Aorta (tissue), 5 donors: ENCODE data around the gene NEMP2. TPM values are rescaled to one million over a fixed set of nuclear protein-coding genes. Genes with fewer than 3 reads are reported as not detected.
"Not testable (repeated sequence)": the region's sequence is repeated elsewhere in the genome, so short reads cannot be mapped to it uniquely, and the experiment has no call there.

ENCODE experiments used
- ATAC-seq: fragments of 200-7000 bp; cut with Tn5 transposase; one replicate; pipeline ENCODE4 v1.9.1; 2022; ENCODE audit warnings: moderate library complexity; ENCODE audit not compliant: low FRiP score
- DNase-seq, 2 donors: peaks; one replicate each; pipeline ENCODE4 v3.0.0-alpha.2; 2020
- H3K27ac ChIP-seq, 2 donors: one replicate each; pipeline ENCODE4 v1.5.1; 2013; ENCODE audit warnings: low read length in 2 of 2, mild to moderate bottlenecking in 2 of 2, moderate library complexity in 2 of 2, control low read depth in 1 of 2, inconsistent platforms in 1 of 2, low read depth in 1 of 2
- H3K27me3 ChIP-seq, 2 donors: one replicate each; pipeline ENCODE4 v1.6.1; 2013; ENCODE audit warnings: control low read depth in 1 of 2, low read length in 1 of 2, mild to moderate bottlenecking in 1 of 2, moderate library complexity in 1 of 2; ENCODE audit not compliant: insufficient read depth in 2 of 2, control insufficient read depth in 1 of 2
- H3K36me3 ChIP-seq, 2 donors: one replicate each; pipeline ENCODE4 v1.6.1; 2013; ENCODE audit warnings: control low read depth in 1 of 2, low read length in 1 of 2, mild to moderate bottlenecking in 1 of 2; ENCODE audit not compliant: insufficient read depth in 2 of 2, control insufficient read depth in 1 of 2
- H3K4me1 ChIP-seq, 2 donors: one replicate each; pipeline ENCODE4 v1.6.1; 2013; ENCODE audit warnings: low read length in 2 of 2, control low read depth in 1 of 2, mild to moderate bottlenecking in 1 of 2, moderate library complexity in 1 of 2; ENCODE audit not compliant: insufficient read depth in 2 of 2, control insufficient read depth in 1 of 2
- H3K4me3 ChIP-seq, 2 donors: one replicate each; pipeline ENCODE4 v1.5.1; 2013; ENCODE audit warnings: low read length in 2 of 2, control low read depth in 1 of 2, mild to moderate bottlenecking in 1 of 2
- H3K9me3 ChIP-seq: one replicate; pipeline ENCODE4 v1.6.1; 2013; ENCODE audit warnings: mild to moderate bottlenecking, low read length; ENCODE audit not compliant: control insufficient read depth
- WGBS, 2 donors: extraction: QIAGEN DNeasy Blood & Tissue Kit; methylation state at CpG; one replicate each; pipeline ENCODE4 v1.1.7; 2013; 5-methylcytosine and 5-hydroxymethylcytosine counted together
- intact Hi-C, 2 donors: fragments of 100-400 bp; cut with DNase I; formaldehyde crosslinking; loops; one replicate each; pipeline versions ENCODE4 v1.14.2 to v1.15.0; 2022
- polyA plus RNA-seq, 2 donors: library from polyadenylated mRNA; stranded (reverse); fragments of 200-250 nt; gene quantifications; one replicate each; pipeline ENCODE4 v1.2.3, GENCODE V29; 2013
- total RNA-seq, 2 donors: library from RNA; stranded (reverse); fragmentation: NEBNext Ultra II Directional; extraction: Animal tissue kit (Norgen Biotek cat#: 25700); gene quantifications; one replicate each; pipeline ENCODE4 v1.2.1, GENCODE V29; 2021
- donor health status: healthy with polysubstance abuse.
- donor health status: Bipolar disorder and iron deficiency.
- donor health status: DM: no; HTN: no; CAD: no.
- donor health status: DM: no; HTN: no; CAD: no.
- donor health status: DM: yes; HTN: yes; CAD: no.

NEMP2 gene
- total and polyA plus RNA-seq, 4 donors: 0.88 to 8.6 (median 5.5) TPM

DNA sequence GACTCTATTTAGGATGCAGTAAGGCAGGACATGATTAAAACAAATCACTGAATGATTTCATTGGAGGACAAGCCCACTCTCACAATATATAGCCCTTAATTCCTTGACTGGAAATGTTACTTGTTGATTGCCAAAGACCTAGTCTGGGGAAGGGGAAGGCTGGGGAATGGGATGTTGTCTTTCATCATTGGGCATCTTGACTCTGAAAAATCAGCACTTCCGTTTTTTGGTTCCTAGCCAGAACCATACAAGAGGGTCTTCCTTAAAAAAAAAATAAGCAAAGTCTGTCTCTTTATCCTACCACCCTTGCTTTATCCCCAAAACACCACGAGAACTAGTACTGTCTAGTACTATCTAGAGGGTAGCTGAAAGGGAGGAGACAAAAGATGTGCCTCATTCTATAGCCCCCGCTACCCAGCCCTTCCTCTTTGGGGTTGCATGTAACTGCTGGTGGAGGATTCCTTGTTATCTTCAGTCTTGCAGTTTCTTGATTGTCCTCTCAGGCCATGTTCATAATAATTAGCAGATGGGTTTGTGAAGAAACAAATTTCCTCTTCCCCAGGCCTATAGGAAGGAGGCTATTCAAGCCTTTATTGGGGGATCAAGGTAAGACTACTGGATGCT is 55.8 kb downstream of the NEMP2 start:
- H3K27ac ChIP-seq: no peak overlapping the region
- H3K4me1 ChIP-seq: no peaks in the 10 kb centered on the region
- intact Hi-C loops: no loop called here
- H3K9me3 ChIP-seq: no peaks in the 10 kb centered on the region
- no peak overlapping the region for H3K4me3 ChIP-seq
- no peak for ATAC-seq
- no peaks in the 10 kb centered on the region for H3K27me3 ChIP-seq
- DNase-seq: no peak
- 75 to 82% methylated on average over 3 of the region's 3 CpGs for WGBS, 2 donors
- H3K36me3 ChIP-seq: peaks cover 0 to 2% of the 10 kb centered on the region in 2 donors

DNA sequence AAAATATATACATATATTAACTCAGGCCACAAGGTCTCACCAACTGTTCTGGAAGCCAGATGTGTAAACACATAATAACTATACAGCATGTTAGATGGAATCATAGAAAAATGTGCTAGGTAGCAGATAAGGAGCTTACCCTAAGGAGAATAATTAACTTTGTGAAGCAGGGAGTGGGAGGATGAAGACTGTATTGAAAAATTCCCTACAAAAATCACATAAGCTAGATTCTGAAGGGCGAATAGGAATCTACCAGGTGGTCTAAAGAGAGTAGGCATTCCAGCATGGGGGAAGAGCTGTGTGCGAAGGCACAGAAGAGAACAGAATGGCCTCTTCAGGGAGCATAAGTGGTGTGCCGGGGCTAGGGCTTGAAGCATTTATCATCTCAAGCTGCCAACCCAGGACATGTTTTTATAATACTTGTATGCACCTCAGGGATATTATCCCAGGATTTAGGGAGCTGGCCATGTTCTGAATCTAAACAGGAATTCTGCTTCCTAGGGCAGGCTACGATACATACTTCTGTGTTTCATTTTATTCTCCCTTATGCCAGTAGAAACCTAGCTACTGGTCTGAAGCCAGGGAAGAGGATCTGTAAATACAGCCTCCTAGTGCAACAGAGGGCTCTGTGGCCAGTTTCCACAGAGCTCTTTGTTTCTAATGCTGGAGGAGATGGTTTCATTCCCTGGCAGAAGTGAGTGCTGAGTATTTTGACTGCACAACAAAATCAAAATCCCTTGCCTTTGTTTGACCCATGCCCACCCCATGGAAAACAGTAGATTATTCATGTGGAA is 56.7 kb downstream of the NEMP2 start:
- DNase-seq (no peak), ATAC-seq (no peak)
- Histone ChIP-seq H3K4me3 (no peak overlapping the region), H3K27ac (no peak overlapping the region), H3K4me1 (no peaks in the 10 kb centered on the region), H3K36me3 (peaks cover 0 to 2% of the 10 kb centered on the region in 2 donors), H3K9me3 (no peaks in the 10 kb centered on the region), H3K27me3 (no peaks in the 10 kb centered on the region)
- intact Hi-C loops: no loop called here
- 49 to 57% methylated on average over 4 of the region's 4 CpGs for WGBS, 2 donors

DNA sequence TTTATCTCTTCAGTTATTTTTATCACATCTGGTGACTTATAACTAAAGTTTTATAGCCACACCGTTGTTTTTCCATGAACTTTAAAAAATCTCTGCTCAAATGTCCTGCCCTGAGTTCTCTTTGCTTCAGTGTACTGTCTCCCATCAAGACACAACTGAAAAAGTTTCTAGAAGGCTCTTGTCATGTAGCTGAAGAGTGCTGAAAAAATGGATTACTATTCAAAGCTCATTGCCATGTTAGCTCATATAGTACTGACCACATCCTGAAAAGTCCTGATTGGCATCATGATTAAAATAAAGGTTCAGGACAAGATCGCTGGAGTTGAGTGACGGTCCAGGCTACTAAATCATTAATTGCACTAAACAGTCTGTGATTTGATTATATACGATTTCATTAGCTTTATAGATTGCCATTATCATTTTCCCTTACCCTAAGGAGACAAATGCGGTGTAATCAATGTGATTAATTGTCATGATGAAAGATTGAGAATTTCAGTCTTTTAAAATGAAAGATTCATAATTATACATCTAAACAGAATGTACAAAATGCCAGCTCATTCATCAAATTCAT is 64.2 kb downstream of the NEMP2 start:
- no peak overlapping the region for H3K27ac ChIP-seq
- no peak overlapping the region for H3K4me3 ChIP-seq
- H3K9me3 ChIP-seq: no peaks in the 10 kb centered on the region
- no peaks in the 10 kb centered on the region for H3K27me3 ChIP-seq
- DNase-seq (no peak), ATAC-seq (no peak)
- H3K4me1 ChIP-seq: peaks cover 2 to 3% of the 10 kb centered on the region in 2 donors
- intact Hi-C loops: no loop called here
- WGBS, 2 donors: 77 to 78% methylated on average over 5 of the region's 5 CpGs
- H3K36me3 ChIP-seq: peaks cover 0 to 3% of the 10 kb centered on the region in 2 donors

DNA sequence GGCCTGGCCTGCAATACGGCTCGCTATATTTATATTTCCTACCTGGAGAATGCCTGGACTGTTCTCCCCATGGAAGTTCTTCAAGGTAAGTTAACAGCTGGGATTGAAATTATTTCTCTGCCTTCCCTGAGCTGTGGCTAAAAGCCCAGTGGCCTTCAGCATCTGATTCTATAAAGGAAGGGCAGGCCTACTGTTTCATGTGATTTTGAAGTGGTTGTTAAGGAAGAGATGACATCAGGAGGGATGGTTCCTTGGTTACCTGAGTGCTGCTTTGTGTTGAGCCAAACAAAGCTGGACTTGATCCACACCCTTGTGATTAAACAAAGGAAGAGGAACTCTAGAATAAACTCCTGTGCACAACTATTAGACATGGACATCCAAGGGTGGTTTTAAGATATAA is 64.8 kb downstream of the NEMP2 start:
- Histone ChIP-seq H3K27me3 (no peaks in the 10 kb centered on the region), H3K27ac (no peak overlapping the region), H3K9me3 (no peaks in the 10 kb centered on the region), H3K4me1 (peaks cover 2 to 3% of the 10 kb centered on the region in 2 donors), H3K4me3 (no peak overlapping the region), H3K36me3 (peaks cover 0 to 3% of the 10 kb centered on the region in 2 donors)
- peak; percentile 76 for ATAC-seq
- intact Hi-C loops: no loop called here
- no peak for DNase-seq
- 87 to 98% methylated on average over 2 of the region's 2 CpGs for WGBS, 2 donors

DNA sequence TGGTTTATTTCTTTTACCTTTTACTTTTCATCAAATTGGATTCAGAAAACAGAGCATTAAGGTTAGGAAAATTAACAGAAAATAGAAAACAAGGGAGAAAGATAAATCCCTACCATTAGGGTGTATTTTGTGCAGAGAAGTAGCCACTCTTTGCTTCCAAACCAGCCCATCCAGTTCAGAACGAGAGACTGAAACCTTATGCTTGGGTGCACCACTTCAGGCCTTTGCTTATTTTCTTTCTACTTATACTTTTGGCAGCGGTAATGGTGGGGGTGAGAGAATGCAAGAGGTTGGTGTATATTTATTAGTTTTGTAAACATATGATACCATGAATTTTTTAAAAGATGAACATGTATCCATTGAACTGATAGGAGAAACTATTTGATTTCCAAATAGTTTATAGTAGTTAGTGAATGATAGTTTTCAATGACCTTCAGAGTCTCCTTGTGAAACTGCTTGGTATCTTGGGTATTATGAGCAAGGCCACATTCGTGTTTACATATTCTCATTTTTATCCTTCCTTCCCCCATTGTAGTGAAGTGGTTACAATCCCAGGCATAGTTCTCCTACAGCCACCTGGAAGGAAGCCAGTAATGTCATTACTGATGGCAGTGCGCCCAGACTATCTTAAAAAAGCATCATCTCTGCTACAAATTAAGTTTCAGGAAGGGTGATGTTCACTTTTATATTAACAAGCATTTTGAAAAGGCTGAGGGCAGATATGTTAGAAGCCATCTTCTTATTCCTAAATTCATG is 65.5 kb downstream of the NEMP2 start:
- H3K36me3 ChIP-seq: peaks cover 0 to 3% of the 10 kb centered on the region in 2 donors
- no peaks in the 10 kb centered on the region for H3K9me3 ChIP-seq
- 11% methylated on average over 4 of the region's 4 CpGs for WGBS, 2 donors
- peak; percentile 84 for ATAC-seq
- intact Hi-C loops: no loop called here
- no peak overlapping the region for H3K4me3 ChIP-seq
- peak in 1 of 2 donors; percentile 70 for DNase-seq
- peak overlapping the region; percentile 43 to 57 for H3K27ac ChIP-seq
- peaks cover 2 to 3% of the 10 kb centered on the region in 2 donors for H3K4me1 ChIP-seq
- H3K27me3 ChIP-seq: no peaks in the 10 kb centered on the region

DNA sequence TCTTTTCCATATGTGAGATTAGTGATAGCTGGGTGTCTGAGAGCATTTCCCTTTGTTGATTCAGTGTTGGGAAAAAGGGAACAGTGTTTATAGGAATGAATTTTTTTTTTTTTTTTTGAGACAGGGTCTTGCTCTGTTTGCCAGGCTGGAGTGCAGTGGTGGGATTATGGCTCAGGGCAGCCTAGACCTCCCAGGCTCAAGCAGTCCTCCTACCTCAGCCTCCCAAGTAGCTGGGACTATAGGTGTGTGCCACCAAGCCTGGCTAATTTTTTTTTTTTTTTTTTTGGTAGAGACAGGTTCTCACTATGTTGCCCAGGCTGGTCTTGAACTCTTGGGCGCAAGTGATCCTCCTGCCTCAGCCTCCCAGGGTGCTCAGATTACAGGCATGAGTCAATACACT is 66.2 kb downstream of the NEMP2 start:
- DNase-seq, intact Hi-C loops: not testable (repeated sequence)
- 86 to 92% methylated on average over 1 of the region's 1 CpG for WGBS, 2 donors

DNA sequence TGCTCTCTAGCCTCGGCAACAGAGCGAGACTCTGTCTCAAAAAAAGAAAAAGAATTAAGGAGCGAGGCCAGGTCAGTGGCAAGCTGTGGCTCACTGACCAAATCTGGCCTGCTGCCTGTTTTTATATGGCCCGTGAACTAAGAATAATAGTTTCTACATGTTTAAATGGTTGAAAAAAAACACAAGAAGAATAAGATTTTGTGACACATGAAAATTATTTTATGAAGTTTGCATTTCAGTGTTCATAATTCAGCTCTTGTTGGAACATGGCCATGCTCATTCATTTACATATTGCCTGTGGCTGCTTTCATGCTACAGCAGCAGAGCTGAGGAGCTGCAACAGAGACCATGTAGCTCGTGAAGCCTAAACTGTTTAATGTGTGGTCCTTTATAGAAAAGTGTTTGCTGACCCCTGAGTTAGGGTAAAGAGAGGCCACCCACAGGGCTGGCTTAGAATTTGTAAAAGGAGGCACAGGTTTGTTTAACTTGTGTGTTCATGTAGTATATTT is 66.9 kb downstream of the NEMP2 start:
- Histone ChIP-seq H3K27ac (peak overlapping the region; percentile 51 to 57), H3K4me3 (no peak overlapping the region), H3K27me3 (no peaks in the 10 kb centered on the region), H3K4me1 (peaks cover 2 to 3% of the 10 kb centered on the region in 2 donors), H3K36me3 (peaks cover 0 to 3% of the 10 kb centered on the region in 2 donors), H3K9me3 (no peaks in the 10 kb centered on the region)
- ATAC-seq (no peak), DNase-seq (peak in 1 of 2 donors; percentile 52)
- intact Hi-C loops: no loop called here
- 3 to 8% methylated on average over 5 of the region's 5 CpGs for WGBS, 2 donors

More for the DNA sequence above, 66.2 kb downstream of the NEMP2 start:
- not testable (repeated sequence) for ATAC-seq, H3K36me3 ChIP-seq, H3K27ac ChIP-seq, H3K9me3 ChIP-seq, H3K4me3 ChIP-seq, H3K27me3 ChIP-seq, H3K4me1 ChIP-seq

DNA sequence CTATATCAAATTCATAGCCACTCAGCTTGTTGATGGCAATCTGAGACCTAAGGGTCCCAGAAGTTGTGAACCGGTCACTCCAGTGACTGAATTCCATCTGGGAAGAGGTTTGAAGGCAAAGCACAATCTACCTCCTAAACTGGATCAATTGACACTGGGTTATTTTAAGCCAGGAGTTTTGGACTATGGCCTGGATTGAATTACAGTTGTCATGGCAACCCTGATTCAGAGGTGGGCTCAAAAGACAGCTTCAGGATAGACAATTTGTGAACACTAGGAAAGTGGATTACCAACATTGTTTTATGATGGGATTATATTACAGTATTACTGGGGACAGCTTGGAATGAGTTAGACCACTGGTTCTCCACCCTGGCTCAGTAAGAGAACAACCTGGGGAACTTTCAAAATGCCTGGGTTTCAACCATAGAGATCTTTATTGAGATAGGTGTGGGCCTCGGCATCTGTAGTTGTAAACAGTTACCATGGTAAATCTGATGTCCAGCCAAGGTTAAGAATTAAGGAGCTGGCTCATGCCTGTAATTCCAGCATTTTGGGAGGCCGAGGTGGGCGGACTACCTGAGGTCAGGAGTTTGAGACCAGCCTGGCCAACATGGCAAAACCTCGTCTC is 67.6 kb downstream of the NEMP2 start:
- Histone ChIP-seq H3K4me3 (no peak overlapping the region), H3K27ac (peak overlapping the region in 1 of 2 donors; percentile 36), H3K36me3 (peaks cover 0 to 4% of the 10 kb centered on the region in 2 donors), H3K9me3 (no peaks in the 10 kb centered on the region), H3K4me1 (peaks cover 2 to 3% of the 10 kb centered on the region in 2 donors), H3K27me3 (no peaks in the 10 kb centered on the region)
- no peak for DNase-seq
- no peak for ATAC-seq
- intact Hi-C loops: no loop called here
- 43% methylated on average over 5 of the region's 5 CpGs for WGBS, 2 donors
